ENCODE results near the gene SHKBP1.

The SHKBP1 gene

DNA sequence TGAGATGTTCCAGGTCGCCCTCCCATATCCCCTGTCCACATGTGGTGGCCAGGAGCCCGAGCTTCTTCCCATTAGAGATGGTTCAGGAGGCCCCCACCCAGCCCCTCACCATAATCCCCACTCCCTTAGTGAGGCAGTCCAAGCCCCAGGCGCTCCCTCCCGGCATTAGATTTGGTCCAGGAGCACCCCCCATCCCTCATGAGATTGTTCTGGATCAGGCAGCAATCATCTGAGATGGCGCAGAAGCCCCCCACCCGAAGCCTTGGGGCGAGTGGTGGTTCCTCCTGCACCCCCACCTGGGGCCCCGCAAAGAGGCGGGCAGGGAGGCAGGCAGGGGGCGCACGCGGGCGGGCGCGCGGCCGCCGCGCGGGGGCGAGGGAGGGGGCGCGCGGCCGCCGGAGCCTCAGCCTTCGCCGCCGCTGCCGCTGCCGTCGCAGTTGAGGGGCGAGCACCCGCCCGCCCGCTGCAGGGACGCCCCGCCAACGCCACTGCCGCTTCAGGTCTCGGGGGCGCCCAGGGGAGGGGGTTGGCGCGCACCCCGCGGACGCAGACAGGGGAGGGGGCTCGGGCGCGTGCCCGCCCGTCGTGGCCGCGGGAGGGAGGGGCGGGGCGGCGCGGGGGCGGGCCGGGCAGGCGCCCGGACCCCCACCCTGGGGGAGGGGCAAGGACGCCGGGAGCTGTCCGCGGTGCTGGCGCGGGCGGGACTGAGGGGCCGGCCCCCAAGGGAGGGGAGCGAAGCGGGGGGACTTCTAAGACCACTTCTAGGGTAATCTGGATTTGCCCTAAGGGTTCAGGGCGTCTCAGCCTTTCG, 46.4 kb upstream of the SHKBP1 start:
- DNase-seq = peak; percentile 57
- Histone ChIP-seq H3K23ac (ENCODE audit: low read length) (no peak overlapping the region), H3K9ac (ENCODE audit: low read length) (peak overlapping the region; percentile 57), H2AK5ac (ENCODE audit: low read length) (no peak overlapping the region), H2BK15ac (replicated peaks; ENCODE audit: low read depth) (no peak overlapping the region), H2BK5ac (ENCODE audit: low read length) (no peak overlapping the region), H3K79me1 (ENCODE audit: low read length) (no peaks in the 10 kb centered on the region), H3K36me3 (ENCODE audit: control insufficient read depth, insufficient read depth, low read length) (no peaks in the 10 kb centered on the region), H3K4me1 (ENCODE audit: control insufficient read depth, low read depth, low read length) (peaks cover 2% of the 10 kb centered on the region), H3K4me2 (ENCODE audit: low read length) (peak overlapping the region; percentile 14), H3K27ac (ENCODE audit: low read depth, low read length) (no peak overlapping the region), H3K4ac (ENCODE audit: low read depth, low read length) (no peak overlapping the region), H3K79me2 (ENCODE audit: control insufficient read depth, insufficient read depth, low read length) (no peaks in the 10 kb centered on the region), H3K56ac (ENCODE audit: low read length) (peak overlapping the region; percentile 86), H4K8ac (ENCODE audit: low read depth, low read length) (no peak overlapping the region), H4K5ac (ENCODE audit: low read length) (no peak overlapping the region), H3K18ac (ENCODE audit: low read length) (peak overlapping the region; percentile 82), H2BK120ac (ENCODE audit: low read depth, low read length) (no peak overlapping the region), H3K4me3 (ENCODE audit: low read length) (no peak overlapping the region), H3K27me3 (ENCODE audit: insufficient read depth, low read length, poor library complexity) (no peaks in the 10 kb centered on the region)
- no CpG with 5 or more reads among the region's 75 CpGs for WGBS (ENCODE audit: extremely low coverage, insufficient coverage, low lambda C conversion rate)

DNA sequence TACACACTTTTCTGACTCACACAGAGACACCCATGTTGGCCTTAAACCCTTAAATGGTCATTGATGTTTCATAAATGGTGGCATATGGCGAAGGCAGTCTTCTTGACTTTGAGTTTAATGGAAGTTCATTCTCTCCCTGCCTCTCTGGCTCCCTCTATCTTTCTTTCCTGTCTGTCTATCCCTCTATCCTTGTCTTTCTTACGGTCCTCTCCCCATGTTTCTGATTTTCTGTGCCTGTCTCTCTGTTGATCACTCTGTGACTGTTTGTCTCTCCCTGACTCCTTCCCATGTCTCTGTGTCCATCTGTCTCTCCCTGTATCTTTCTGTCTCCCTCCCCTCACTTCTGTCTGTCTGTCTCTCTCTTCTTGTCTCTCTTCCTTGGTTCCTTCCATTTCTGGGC, 43.2 kb upstream of the SHKBP1 start:
- H2BK5ac ChIP-seq (ENCODE audit: low read length) = no peak overlapping the region
- H3K79me2 ChIP-seq (ENCODE audit: control insufficient read depth, insufficient read depth, low read length) = no peaks in the 10 kb centered on the region
- no peak overlapping the region for H3K9ac ChIP-seq (ENCODE audit: low read length)
- no peak for DNase-seq
- H2AK5ac ChIP-seq (ENCODE audit: low read length) = no peak overlapping the region
- H3K4me2 ChIP-seq (ENCODE audit: low read length) = no peak overlapping the region
- H2BK120ac ChIP-seq (ENCODE audit: low read depth, low read length) = no peak overlapping the region
- WGBS (ENCODE audit: extremely low coverage, insufficient coverage, low lambda C conversion rate) = no CpG with 5 or more reads among the region's 2 CpGs
- no peaks in the 10 kb centered on the region for H3K79me1 ChIP-seq (ENCODE audit: low read length)
- no peak overlapping the region for H3K4ac ChIP-seq (ENCODE audit: low read depth, low read length)
- no peak overlapping the region for H3K23ac ChIP-seq (ENCODE audit: low read length)
- H3K4me3 ChIP-seq (ENCODE audit: low read length) = no peak overlapping the region
- H3K27me3 ChIP-seq (ENCODE audit: insufficient read depth, low read length, poor library complexity) = no peaks in the 10 kb centered on the region
- no peak overlapping the region for H4K5ac ChIP-seq (ENCODE audit: low read length)
- peaks cover 2% of the 10 kb centered on the region for H3K4me1 ChIP-seq (ENCODE audit: control insufficient read depth, low read depth, low read length)
- H3K36me3 ChIP-seq (ENCODE audit: control insufficient read depth, insufficient read depth, low read length) = no peaks in the 10 kb centered on the region
- H3K56ac ChIP-seq (ENCODE audit: low read length) = no peak overlapping the region
- H4K8ac ChIP-seq (ENCODE audit: low read depth, low read length) = no peak overlapping the region
- H3K27ac ChIP-seq (ENCODE audit: low read depth, low read length) = no peak overlapping the region
- H3K18ac ChIP-seq (ENCODE audit: low read length) = no peak overlapping the region
- no peak overlapping the region for H2BK15ac ChIP-seq (replicated peaks; ENCODE audit: low read depth)

DNA sequence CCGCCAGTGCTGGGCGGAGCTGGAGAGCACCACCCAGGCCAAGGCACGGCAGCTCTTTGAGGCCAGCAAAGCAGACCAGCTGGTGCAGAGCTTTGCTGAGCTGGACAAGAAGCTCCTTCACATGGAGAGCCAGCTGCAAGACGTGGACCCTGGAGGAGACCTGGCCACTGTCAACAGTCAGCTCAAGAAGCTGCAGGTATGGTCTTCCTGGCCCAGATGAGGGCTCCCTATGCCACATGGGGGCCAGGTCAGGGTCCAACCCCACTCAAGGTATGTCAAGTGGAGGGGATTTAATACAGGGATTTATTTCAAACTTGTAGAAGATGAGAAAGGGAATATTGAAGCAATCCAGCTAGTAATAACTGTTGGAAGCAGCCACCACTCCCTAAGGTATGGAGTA, 42.5 kb upstream of the SHKBP1 start:
- Histone ChIP-seq H4K5ac (ENCODE audit: low read length) (no peak overlapping the region), H3K4me3 (ENCODE audit: low read length) (no peak overlapping the region), H3K23ac (ENCODE audit: low read length) (no peak overlapping the region), H3K4ac (ENCODE audit: low read depth, low read length) (no peak overlapping the region), H3K79me2 (ENCODE audit: control insufficient read depth, insufficient read depth, low read length) (no peaks in the 10 kb centered on the region), H4K8ac (ENCODE audit: low read depth, low read length) (no peak overlapping the region), H3K4me2 (ENCODE audit: low read length) (no peak overlapping the region), H3K36me3 (ENCODE audit: control insufficient read depth, insufficient read depth, low read length) (no peaks in the 10 kb centered on the region), H3K27ac (ENCODE audit: low read depth, low read length) (no peak overlapping the region), H2BK5ac (ENCODE audit: low read length) (no peak overlapping the region), H3K56ac (ENCODE audit: low read length) (no peak overlapping the region), H2BK120ac (ENCODE audit: low read depth, low read length) (no peak overlapping the region), H3K4me1 (ENCODE audit: control insufficient read depth, low read depth, low read length) (peaks cover 2% of the 10 kb centered on the region), H3K27me3 (ENCODE audit: insufficient read depth, low read length, poor library complexity) (no peaks in the 10 kb centered on the region), H3K9ac (ENCODE audit: low read length) (no peak overlapping the region), H3K79me1 (ENCODE audit: low read length) (no peaks in the 10 kb centered on the region), H2AK5ac (ENCODE audit: low read length) (no peak overlapping the region), H2BK15ac (replicated peaks; ENCODE audit: low read depth) (no peak overlapping the region), H3K18ac (ENCODE audit: low read length) (no peak overlapping the region)
- WGBS (ENCODE audit: extremely low coverage, insufficient coverage, low lambda C conversion rate) = no CpG with 5 or more reads among the region's 4 CpGs
- DNase-seq = no peak

DNA sequence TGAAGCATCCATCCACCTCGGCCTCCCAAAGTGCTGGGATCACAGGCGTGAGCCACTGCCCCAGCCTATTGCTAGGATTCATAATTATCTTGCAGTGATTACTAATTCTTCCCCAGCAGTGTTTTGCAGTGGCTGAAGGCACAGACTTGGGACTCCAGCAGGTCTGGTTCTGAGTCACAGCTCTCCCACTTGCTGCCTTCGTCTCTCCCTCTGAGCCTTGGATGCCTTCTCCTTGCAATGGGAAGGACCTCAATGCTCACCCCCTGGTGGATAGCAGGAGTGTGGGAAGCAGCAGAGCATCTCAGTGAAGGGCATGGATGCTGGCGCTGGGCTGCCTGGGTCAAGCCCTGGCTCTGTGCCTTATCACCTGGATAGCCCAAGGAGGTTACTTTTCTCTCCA, 37.6 kb upstream of the SHKBP1 start:
- no peak overlapping the region for H3K9ac ChIP-seq (ENCODE audit: low read length)

DNA sequence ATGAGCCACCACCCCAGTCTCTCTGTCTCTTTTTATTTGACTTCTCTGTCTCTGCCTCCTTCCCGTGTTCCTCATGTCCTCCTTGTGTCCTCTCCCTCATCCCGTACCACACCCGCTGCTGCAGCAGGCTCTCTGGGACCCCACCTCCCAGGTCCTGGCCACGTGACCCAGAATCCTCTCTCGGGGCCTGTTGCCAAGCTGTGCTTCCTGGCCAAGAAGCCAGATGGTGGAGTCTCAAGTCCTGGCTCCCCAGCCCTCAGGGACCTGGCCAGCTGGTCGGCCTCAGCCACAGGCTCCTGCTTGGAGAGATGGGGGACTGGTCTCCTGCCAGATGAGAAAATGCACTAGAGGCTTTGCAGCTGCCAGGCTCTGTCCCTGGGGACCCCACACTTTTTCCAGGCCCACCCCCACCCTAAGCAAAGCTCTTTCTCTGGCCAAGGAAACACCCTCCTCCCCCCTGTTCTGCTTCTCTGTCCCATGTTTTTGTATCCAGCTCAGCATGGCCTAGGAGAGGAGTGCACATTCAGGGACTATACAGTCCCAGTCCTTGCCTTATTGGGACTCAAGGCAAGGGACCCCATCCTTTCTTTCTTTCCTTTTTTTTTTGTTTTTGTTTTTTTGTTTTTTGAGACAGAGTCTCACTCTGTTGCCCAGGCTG, 34.3 kb upstream of the SHKBP1 start:
- no peak overlapping the region for H3K4me2 ChIP-seq (ENCODE audit: low read length)
- no CpG with 5 or more reads among the region's 6 CpGs for WGBS (ENCODE audit: extremely low coverage, insufficient coverage, low lambda C conversion rate)
- H3K36me3 ChIP-seq (ENCODE audit: control insufficient read depth, insufficient read depth, low read length) = no peaks in the 10 kb centered on the region
- no peak overlapping the region for H4K5ac ChIP-seq (ENCODE audit: low read length)
- H3K27me3 ChIP-seq (ENCODE audit: insufficient read depth, low read length, poor library complexity) = no peaks in the 10 kb centered on the region
- no peak overlapping the region for H3K4ac ChIP-seq (ENCODE audit: low read depth, low read length)
- no peak overlapping the region for H3K4me3 ChIP-seq (ENCODE audit: low read length)
- H2BK5ac ChIP-seq (ENCODE audit: low read length) = no peak overlapping the region
- no peak overlapping the region for H3K27ac ChIP-seq (ENCODE audit: low read depth, low read length)
- no peaks in the 10 kb centered on the region for H3K4me1 ChIP-seq (ENCODE audit: control insufficient read depth, low read depth, low read length)
- no peak overlapping the region for H3K56ac ChIP-seq (ENCODE audit: low read length)
- H2BK120ac ChIP-seq (ENCODE audit: low read depth, low read length) = no peak overlapping the region
- H3K18ac ChIP-seq (ENCODE audit: low read length) = no peak overlapping the region
- H2AK5ac ChIP-seq (ENCODE audit: low read length) = no peak overlapping the region
- H3K23ac ChIP-seq (ENCODE audit: low read length) = no peak overlapping the region
- no peak overlapping the region for H2BK15ac ChIP-seq (replicated peaks; ENCODE audit: low read depth)
- H3K79me1 ChIP-seq (ENCODE audit: low read length) = no peaks in the 10 kb centered on the region
- no peaks in the 10 kb centered on the region for H3K79me2 ChIP-seq (ENCODE audit: control insufficient read depth, insufficient read depth, low read length)
- H3K9ac ChIP-seq (ENCODE audit: low read length) = no peak overlapping the region
- H4K8ac ChIP-seq (ENCODE audit: low read depth, low read length) = no peak overlapping the region
- no peak for DNase-seq

More for the DNA sequence above, 37.6 kb upstream of the SHKBP1 start:
- Histone ChIP-seq H4K5ac (ENCODE audit: low read length) (no peak overlapping the region), H3K79me1 (ENCODE audit: low read length) (no peaks in the 10 kb centered on the region), H3K56ac (ENCODE audit: low read length) (no peak overlapping the region), H2BK15ac (replicated peaks; ENCODE audit: low read depth) (no peak overlapping the region), H2AK5ac (ENCODE audit: low read length) (no peak overlapping the region), H3K4me3 (ENCODE audit: low read length) (no peak overlapping the region), H3K79me2 (ENCODE audit: control insufficient read depth, insufficient read depth, low read length) (no peaks in the 10 kb centered on the region), H3K4me2 (ENCODE audit: low read length) (no peak overlapping the region), H3K23ac (ENCODE audit: low read length) (no peak overlapping the region), H3K4ac (ENCODE audit: low read depth, low read length) (no peak overlapping the region), H3K27ac (ENCODE audit: low read depth, low read length) (no peak overlapping the region), H3K27me3 (ENCODE audit: insufficient read depth, low read length, poor library complexity) (no peaks in the 10 kb centered on the region), H2BK5ac (ENCODE audit: low read length) (no peak overlapping the region), H4K8ac (ENCODE audit: low read depth, low read length) (no peak overlapping the region), H3K4me1 (ENCODE audit: control insufficient read depth, low read depth, low read length) (no peaks in the 10 kb centered on the region), H3K18ac (ENCODE audit: low read length) (no peak overlapping the region), H3K36me3 (ENCODE audit: control insufficient read depth, insufficient read depth, low read length) (no peaks in the 10 kb centered on the region), H2BK120ac (ENCODE audit: low read depth, low read length) (no peak overlapping the region)
- WGBS (ENCODE audit: extremely low coverage, insufficient coverage, low lambda C conversion rate) = no CpG with 5 or more reads among the region's 4 CpGs
- DNase-seq = peak; percentile 39

Measured in mesendoderm (in vitro differentiated cells).